HG03558 (cell line): ENCODE data around the gene GDPD5.

Experiments
- ATAC-seq: cut with Tn5 transposase; IDR thresholded peaks from one replicate; pipeline ENCODE4 v1.9.1; 2021; ENCODE audit warnings: moderate number of reproducible peaks; ENCODE audit not compliant: unreplicated experiment; ENCODE audit errors: extremely low read depth

GDPD5 gene

GRCh38 chr11:75558939-75559843 is 33.5 kb upstream of the GDPD5 start:
- ATAC-seq, result no peak

GRCh38 chr11:75557666-75558494 is 32.1 kb upstream of the GDPD5 start:
- ATAC-seq, result no peak

GRCh38 chr11:75556275-75556674 is 30.5 kb upstream of the GDPD5 start:
- ATAC-seq, result no peak

GRCh38 chr11:75555079-75555811 is 29.5 kb upstream of the GDPD5 start:
- no peak for ATAC-seq

GRCh38 chr11:75554258-75555022 is 28.7 kb upstream of the GDPD5 start:
- ATAC-seq, result no peak

- ATAC-seq, result no peak
Observed at GRCh38 chr11:75553889-75554257, 28.1 kb upstream of the GDPD5 start.

GRCh38 chr11:75553182-75553581 is 27.4 kb upstream of the GDPD5 start:
- ATAC-seq, result no peak

GRCh38 chr11:75549370-75549958 is 23.7 kb upstream of the GDPD5 start:
- no peak for ATAC-seq

GRCh38 chr11:75548595-75549272 is 23.0 kb upstream of the GDPD5 start:
- no peak for ATAC-seq

GRCh38 chr11:75547617-75548058 is 21.9 kb upstream of the GDPD5 start:
- ATAC-seq, result no peak

GRCh38 chr11:75547177-75547576 is 21.4 kb upstream of the GDPD5 start:
- no peak for ATAC-seq

- no peak for ATAC-seq
Observed at GRCh38 chr11:75543806-75544205, 18.1 kb upstream of the GDPD5 start.

- ATAC-seq, result no peak
Observed at GRCh38 chr11:75542088-75542438, 16.3 kb upstream of the GDPD5 start.

- no peak for ATAC-seq
Observed at GRCh38 chr11:75541193-75542087, 15.7 kb upstream of the GDPD5 start.

GRCh38 chr11:75539459-75540334 is 14.0 kb upstream of the GDPD5 start:
- no peak for ATAC-seq

- ATAC-seq, result no peak
Observed at GRCh38 chr11:75538150-75538942, 12.6 kb upstream of the GDPD5 start.
